PFSK-1 (cell line): Measurements from ENCODE around the gene COL9A3.

ENCODE experiments used
- POLR2AphosphoS5 ChIP-seq: IDR thresholded peaks from 2 replicates; pipeline ENCODE4 v1.6.1; 2012; ENCODE audit warnings: low read depth, mild to moderate bottlenecking, control low read depth, low read length, moderate library complexity
- REST ChIP-seq, 2 experiments: IDR thresholded peaks; 2 replicates each; pipeline versions ENCODE4 v1.6.1 to v1.8.0; 2011 to 2012; ENCODE audit warnings: low read depth in 2 of 2, low read length in 2 of 2, control low read depth in 1 of 2, inconsistent platforms in 1 of 2, mild to moderate bottlenecking in 1 of 2, moderate library complexity in 1 of 2; ENCODE audit not compliant: insufficient read depth in 1 of 2
- SIN3A ChIP-seq: IDR thresholded peaks from 2 replicates; pipeline ENCODE4 v1.6.1; 2012; ENCODE audit warnings: mild to moderate bottlenecking, low read length, moderate library complexity, borderline replicate concordance; ENCODE audit not compliant: insufficient read depth
- TAF1 ChIP-seq: IDR thresholded peaks from 2 replicates; pipeline ENCODE4 v1.6.1; 2012; ENCODE audit warnings: low read length, control low read depth, borderline replicate concordance; ENCODE audit not compliant: insufficient read depth

DNA sequence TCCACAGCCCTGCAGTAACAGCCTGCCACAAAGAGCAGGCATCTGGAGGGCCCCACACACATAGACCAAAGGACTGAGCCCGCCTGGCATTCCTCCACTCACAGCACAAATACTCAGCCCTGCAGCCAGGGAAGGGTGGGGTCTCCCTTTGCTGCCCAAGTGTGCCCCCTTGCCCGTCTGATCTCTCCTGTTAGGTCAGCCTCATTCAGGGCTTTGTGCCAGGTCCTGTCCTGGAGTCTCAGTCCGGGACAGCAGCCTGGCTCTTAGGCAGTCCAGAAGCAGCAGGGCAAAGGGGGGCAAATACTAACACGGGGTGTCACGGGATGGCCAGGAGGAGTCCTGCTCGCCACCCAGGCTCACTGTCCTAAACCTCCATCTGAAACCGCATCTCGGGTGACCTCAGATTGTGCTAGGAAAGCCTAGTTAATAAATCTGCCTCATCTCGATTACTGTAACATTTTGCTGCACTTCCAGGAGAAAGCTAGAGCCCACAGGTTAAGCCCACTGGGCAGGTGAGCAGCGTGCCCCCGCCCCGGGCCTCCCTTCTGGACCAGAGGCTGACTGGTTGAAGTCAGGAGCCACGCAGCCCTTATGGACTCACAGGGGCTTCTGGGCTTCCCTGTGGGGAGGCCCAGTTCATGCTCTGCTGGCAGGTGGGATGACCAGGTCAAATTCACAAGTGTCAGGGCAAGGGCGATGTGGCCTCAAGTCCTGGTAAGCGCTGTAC, 15.4 kb upstream of the COL9A3 start:
- no peak for TF ChIP-seq REST (IDR thresholded peaks at IDR 0.05; ENCODE audit: insufficient read depth in 1 of 2, low read depth in 2 of 2, low read length in 2 of 2)
- no peak for TF ChIP-seq POLR2AphosphoS5
- no peak for TF ChIP-seq TAF1
- TF ChIP-seq SIN3A, result no peak
